ENCODE data around the gene SMAGP.
"Not testable (repeated sequence)": the region's sequence is repeated elsewhere in the genome, so short reads cannot be mapped to it uniquely, and the experiment has no call there.

SMAGP gene

DNA sequence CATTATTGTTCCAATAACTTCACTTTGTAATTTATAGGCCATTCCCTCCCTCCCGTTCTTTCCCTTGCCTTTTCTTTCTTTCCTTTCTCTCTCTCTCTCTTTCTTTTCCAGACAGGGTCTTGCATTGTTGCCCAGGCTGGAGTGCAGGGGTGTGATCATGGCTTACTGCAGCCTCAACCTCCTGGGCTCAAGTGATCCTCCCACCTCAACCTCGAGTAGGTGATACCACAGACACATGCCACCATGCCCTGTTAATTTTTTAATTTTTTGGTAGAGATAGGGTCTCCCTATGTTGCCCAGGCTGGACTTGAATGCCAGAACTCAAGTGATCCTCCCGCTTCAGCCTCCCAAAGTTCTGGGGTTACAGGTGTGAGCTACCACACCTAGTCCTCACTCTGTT lies 45.6 kb downstream of the SMAGP start:
- DNase-seq = no peak

DNA sequence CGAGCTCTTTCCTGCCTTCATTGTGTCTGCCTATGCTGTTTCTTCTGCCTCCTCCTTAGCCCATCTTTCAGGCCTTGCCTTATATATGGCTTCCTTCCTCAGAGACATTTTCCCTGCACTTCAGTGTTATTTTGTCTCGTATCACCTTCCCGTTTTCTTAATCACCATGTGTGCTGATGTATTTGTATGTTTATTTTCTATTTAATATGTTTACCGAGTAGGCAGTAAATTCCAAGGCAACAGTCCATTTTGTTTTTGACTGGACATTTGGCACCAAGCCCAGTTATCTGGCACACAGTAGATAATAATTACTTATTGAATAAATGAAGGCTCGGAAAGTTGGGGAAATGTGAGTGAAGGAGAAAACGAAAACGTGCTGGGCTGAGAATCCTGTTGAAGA lies 47.8 kb downstream of the SMAGP start:
- no peak for DNase-seq

DNA sequence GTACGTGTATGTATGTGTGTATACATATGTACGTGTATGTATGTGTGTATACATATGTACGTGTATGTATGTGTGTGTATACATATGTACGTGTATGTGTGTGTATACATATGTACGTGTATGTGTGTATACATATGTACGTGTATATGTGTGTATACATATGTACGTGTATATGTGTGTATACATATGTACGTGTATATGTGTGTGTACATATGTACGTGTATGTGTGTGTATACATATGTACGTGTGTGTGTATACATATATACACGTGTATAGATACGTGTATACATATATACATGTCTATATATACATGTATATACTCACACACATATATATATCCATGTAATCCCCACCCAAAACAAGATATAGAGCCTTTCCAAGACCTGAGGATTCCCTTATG lies 50.4 kb downstream of the SMAGP start:
- DNase-seq = not testable (repeated sequence)

DNA sequence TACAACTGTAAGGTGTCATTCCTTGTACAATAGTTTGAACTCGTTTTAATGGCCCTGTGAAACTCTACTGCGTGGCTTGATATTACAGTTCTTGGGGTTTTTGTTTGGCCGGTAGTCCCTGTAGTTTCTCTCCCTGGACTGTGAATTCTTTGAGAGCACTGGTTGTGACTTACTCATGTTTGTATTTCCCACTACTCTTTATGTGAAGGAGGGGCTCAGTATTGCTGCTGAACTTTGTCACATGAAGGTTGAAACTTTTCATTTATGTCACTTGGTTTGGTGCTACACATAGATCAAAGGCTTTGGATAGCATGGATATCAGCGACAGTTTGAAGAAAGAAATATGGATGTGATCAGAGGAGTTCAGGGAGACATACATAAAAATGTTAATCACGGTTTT lies 50.9 kb downstream of the SMAGP start:
- no peak for DNase-seq

DNA sequence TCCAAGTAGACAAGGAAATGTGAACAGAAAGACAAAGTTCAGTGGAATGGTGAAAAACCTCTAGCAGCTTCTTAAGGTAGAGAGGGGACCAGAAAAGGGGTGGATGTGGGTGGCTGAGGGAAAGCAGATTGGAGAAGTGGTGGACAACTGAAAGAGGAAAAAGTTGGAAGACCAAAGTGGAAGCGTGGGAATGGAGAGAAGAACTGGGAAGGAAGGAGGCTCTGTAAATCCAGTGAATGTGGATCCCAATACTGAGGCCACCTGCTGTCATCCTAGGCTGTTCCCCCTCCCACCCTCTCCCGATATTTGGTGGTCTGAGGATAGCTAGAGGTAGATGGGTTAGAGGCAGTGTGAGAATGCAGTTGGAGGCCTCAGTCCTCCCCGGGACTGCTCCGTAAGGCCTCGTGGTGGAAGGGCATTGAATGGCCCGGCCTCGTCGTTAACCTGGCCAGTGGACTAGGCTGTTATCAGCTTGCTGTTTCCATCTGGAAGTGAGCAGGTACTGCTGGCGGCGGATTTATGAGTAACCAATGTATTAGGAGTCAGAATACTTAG lies 51.5 kb downstream of the SMAGP start:
- DNase-seq = no peak

DNA sequence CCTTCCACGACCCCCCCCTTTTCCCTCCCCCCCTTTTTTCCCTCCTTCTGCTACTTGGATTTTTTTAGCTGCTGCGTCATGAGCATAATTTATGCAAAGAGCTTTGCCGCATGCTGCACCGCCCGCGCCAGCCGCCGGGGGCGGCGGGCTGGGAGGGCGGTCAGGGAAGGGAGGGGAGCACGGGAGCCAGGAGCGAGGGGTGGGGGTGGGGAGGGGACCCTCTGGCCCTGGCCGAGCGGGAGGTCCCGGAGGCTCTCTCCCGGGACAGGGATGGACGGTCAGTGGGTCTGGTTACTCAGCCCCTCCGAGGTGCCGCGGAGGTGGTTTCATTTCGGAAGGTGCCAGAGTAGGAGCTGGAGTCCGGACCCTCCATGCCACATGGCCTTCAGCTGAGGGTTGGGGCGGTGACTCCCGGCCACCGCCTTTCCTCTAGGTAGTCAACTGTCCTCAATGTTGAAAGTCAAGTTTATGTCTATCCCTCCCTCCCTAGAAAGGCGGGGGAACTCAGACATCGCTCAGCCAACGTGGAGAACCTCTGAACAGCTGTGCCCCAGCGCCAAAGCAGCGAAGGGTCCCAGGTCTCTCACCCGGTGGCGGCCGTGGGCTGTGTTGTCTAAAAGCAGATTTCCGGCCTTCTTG lies 52.1 kb downstream of the SMAGP start, which contains the start of gene POU6F1:
Gene POU6F1 (minus strand): TSS at position 95 of the 639 bp plus-strand sequence. CDS start 11,226 bp downstream, outside the sequence.
- DNase-seq = peak; percentile 75 to 88 (median 84)

DNA sequence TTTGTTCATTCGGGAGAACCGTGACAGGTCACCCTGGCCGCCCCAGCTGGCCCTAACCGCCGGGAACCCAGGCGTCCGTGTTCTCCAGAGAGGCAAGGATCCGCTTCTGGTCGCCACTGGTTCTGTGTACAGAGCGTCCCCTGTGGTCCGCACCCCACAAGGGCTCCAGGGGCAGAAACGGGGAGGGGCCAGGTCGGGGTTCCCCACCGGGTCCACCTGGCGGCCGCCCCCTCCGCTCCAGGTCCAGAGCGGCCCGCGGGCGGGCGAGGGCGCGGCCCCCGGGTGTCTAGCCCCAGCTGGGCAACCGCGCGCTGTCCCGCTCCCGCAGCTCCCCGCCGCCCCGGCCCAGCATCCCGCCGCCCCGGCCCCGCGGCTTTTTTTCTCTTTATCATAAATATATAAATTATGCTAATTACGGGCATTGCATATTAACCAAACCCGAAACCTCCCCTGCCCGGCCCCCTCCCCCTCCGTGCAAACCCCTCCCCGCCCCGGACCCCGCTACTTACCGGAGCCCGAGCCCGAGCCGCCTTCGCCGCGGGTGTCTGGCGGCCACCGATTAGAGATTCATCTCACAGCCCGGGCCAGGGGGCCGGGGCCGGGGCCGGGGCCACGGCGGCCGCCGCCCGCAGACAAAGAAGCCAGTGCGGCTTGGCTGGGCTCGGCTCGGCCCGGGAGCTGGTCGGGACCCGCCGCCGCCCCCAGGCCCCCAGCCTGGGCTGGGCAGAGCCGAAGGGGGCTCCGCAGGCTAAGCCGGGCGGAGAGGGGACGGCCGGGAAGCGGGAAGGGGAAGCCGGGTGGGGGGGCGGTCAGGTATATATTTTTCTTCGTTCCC lies 52.9 kb downstream of the SMAGP start:
- DNase-seq = peak; percentile 8 to 50 (median 28)

DNA sequence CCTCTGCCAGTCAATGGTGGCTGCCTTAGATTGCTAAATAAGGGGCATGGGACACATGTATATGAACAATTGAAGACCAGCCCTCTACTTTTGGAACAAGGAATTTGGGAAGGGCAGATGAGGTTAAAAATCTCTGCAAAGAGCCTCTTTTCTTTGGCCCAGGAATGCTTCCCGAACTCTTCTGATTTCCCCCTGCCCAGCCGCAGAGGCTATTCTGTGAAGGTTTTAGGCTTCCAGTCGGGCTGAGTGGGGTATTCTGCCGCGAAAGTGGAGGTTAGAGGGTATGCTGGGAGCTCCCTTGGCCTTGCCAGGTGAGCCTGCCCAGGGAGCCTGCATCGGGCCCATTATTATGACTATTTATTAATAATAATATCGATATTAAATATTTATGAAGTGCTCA lies 53.6 kb downstream of the SMAGP start:
- DNase-seq = no peak

DNA sequence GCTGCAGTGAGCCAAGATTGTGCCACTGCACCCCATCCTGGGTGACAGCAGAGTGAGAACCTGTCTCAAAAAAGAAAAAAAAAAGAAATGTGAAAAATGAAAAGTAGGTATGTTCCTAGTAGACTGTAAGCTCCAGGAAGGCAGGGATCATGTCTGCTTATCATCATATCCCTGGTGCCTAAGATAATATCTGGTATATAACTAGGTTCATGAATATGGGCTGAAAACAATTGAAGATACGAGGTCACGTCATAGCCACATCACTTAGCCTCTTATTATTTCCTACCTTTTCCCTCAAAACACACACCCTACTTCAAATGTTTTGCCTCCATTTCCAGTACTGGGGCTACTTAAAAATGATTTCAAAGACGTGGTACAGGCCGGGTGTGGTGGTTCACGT lies 55.3 kb downstream of the SMAGP start:
- DNase-seq = no peak

DNA sequence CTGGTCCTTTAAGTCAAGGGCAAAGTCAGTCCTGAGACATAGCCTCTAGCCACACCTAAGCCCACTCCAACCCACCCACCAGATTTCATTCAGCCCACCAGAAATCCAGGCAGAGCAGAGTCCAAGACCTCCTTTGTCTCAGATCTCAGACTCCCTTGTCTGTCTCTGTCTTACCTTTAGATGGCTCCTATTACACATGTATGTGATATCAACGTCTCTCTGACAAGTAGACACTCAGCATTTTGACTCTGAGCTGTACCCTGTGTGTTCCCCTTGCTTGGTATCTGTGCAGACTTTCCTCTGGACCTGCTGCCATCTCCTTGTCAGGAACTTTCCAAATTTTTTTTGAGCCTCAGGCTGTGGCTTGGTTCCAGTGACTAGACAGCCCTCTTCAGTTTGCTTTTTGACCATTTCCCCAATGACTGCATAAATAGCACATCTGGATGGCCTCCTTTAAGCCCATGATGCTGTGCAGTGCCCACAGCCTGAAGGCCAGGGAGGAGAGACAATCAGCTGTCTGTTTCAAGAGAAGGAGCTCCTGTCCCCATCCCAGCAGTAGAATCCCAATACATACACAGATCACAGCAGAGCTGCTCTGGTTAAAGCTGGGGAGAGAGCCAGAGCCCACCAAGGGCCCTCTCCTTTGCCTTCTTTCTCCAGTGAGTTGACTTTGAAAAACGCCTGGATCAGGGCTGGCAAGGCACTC lies 59.4 kb downstream of the SMAGP start:
- no peak for DNase-seq

DNA sequence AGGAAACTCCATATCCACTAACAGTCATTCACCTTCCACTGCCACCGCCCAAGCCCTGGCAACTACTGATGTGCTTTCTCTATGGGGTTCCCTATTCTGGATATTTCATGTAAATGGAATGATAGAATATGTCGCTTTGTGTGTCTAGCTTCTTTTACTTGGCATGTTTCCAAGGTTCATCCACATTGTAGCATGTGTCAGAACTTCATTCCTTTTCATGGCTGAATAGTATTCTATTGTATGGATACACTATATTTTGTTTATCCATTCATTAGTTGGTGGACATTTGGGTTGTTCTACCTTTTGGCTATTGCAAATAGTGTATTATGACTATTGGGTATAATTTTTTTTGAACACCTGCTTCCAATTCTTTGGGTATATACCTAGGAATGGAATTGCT lies 61.0 kb downstream of the SMAGP start:
- no peak for DNase-seq

DNA sequence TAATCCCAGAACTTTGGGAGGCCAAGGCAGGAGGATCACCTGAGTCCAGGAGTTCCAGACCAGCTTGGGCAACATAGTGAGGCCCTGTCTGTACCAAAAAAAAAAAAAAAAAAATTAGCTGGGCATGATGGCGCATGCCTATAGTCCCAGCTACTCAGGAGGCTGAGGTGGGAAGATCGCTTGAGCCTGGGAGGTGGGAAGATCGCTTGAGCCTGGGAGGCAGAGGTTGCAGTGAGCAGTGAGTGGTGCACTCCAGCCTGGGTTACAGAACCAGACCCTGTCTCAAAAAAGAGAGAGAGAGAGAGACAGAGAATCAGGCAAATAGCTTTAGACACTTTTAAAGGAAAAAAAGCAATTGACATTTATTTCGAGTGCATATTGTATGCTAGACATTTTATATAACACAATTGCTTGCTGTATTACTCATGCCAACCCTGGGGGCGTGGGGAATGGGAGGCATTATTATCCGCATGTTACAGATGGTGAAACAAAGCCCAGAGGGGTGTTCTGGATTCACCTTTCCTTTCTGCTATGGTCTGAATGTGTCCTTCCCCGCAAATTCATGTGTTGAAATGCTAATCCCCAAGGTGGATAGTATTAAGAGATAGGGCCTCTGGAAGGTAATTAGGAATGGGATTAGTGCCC lies 62.1 kb downstream of the SMAGP start:
- no peak for DNase-seq

DNA sequence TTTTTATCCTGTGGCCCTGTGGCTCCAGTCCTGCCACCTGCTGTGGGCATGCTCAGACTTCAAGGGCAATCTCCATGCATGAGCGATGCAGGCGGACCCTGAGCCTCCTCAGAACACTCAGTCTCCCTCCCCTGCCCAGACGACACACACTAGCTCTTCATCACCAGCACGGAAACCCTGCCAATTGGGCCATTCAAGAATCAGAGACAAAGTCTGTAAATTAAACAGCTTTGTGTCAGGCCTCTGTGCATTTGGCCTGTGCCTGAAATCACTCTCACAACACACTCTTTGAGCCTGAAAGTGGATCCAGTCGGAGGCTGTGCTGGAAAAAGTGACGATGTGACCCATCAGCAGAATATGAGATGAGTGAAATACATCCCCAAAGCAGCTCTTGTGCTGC lies 64.9 kb downstream of the SMAGP start:
- DNase-seq = no peak

DNA sequence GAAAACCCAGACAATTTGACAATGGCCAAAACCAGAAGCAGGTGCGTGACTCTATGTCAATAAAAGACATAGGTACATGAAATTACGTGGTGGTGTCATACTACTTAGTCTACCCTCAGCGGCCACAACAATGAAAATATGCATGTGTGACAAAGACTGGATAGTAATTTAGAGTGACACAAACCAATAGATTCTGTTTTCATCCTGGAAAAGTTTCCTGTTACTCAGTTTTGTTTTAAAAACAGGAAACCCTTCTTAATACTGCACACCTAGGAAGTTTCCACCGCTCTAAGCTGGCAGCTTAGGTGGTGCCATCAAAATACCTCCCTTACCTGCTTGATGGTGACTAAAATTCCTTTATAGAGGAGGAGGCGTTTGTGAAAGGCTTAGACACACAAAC lies 67.5 kb downstream of the SMAGP start:
- DNase-seq = no peak

DNA sequence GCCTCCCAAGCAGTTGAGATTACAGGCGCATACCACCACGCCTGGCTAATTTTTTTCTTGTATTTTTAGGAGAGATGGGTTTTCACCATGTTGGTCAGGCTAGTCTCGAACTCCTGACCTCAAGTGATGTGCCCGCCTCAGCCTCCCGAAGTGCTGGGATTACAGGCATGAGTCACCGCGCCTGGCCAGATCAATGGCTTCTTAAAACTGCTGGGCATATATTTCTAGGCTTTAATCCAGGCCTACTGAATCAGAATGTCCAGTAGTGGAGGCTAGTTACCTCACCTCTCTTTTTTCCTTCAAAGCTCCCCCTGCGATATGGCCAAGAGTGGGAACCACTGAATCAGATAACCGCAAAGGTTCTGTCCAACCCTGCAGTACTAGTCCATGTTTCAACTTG lies 69.4 kb downstream of the SMAGP start:
- DNase-seq = no peak

DNA sequence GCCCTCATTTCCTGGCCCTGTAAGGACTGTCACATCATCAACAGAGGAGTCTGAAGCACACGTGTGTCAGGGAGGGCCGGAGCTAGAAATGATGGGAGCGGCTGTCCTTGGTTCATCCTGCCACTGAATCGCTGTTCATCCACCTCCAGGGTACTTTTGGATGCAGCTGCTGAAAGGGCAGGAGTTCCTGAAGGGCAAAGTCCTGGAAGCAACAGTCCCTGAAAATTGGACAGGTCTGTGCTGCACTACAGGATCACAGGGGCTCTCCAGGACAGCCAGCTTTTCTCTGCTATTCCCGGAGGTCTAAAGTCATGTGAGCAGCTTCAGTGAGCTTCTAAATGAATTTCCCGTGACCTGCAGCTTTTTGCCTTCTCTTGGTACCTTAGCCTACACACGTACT lies 70.1 kb downstream of the SMAGP start:
- no peak for DNase-seq

DNA sequence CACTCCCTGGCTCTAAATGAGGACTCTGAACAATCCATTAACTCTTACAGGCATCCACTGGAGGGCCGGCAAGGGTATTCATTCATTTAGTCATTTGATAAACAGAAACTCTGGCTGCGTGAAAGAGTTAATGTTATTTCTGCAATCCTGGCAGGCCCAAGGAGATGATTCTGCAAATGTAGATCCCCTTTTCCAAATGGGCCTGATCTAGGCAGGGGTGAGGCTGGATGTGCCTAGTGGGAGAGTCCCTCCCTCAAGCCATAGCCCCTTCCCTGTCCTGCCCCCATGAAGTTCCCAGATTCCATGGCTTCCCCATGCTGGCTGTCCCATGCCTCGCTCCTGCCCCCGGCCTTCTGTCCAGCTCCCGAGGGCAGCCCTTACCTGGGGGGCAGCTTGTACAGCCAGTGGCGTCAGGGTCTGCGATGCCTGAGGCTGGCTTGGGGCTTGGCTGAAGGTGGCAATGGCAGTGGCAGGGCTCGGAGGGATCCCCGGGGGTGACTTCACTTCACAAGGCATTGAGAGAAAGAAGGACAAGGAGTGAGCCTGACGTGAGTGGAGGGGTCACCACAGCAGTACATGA lies 70.8 kb downstream of the SMAGP start:
- DNase-seq = peak; percentile 29 to 64 (median 50)

DNA sequence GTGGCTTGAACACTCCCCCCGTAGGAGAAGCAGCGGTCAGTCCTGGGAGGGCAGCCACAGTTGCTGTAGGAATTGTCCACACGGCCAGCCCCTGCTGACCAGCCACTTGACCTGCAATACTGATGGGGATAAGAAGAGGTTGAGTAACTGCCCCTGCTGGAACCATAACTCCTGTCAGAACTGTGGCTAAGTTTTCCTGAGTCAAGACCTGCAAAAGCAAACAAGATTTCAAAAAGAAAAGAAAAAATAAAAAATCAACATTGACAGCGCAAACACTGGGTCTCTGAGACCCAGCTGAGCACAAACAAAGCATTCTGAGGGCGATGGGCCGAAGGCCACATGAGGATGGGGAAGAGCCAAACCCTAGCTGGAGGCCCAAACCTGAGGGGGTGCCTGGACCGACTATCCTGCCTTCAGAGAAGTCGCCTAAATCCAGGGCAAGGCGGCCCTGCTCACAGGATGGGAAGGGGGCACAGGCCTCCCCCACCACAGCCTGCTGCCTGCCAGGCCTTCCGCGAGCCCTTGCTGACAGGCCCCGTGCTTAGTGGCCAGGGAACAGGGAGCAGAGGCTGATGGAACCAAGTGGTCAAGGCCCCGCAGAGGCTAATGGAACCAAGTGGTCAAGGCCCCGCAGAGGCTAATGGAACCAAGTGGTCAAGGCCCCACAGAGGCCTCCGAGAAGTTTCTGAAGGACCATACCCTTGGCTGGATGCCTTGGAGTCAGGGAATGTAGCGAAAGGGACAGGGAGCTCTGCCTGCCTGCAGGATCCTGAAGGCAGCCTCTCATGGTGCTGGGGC lies 71.4 kb downstream of the SMAGP start:
- DNase-seq = no peak

DNA sequence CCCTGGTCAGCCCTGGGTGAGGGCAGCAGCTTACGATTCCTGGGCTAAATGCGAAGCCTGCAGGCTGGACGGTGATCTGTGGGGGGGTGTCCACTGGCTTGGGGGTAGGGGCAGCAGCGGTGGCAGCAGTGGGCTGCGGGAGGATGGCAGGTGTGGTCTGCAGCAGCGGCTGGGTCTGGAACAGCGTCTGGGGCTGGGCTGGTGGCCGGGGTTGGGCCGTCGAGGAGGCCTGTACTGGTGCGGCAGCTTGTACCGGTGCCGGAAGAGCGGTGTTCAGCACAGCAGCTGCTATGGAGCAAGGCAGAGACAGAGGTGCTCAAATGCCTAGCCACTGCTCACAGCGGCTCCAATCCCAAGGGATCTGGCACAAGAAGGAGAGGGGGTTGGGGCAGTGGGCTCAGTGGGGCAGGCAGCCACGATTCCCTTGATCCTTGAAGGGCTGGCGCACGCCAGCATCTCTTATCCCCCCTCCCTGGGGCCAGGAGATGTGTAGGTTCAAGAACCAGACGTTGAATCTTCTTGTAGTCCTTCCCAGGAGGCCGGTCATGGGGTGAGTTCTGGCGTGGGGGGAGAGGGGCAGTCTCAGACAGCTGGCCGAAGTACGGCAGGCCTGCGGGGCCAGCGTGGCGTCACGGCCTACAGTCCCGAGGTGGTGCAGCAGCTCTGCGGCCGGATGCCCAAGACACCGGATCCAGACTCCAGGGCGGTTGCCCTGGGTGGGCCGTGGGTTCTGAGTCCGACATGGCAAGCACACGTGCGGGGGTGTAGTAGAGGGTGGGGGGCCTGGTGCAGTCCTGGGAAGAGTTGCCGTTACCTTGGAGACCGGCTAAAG lies 72.3 kb downstream of the SMAGP start:
- no peak for DNase-seq

DNA sequence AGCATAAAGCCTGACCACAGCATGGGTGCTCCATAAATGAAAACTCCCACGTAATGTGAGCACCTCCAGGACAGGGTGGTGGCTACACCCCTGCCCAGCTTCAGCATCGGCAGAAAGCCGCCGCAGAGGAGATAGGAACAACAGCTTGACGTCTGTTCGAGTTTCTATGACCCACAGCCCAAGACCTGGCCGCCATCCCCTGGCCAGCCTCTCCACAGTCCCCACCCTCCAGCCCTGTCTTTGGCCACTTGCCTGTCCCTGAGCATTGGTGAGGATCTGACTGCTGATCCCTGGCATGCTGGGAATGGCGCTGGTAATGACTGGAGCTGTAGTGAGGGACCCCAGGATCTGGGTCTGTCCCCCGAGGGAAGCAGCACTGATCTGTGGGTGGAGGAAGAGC lies 73.7 kb downstream of the SMAGP start:
- no peak for DNase-seq

DNA sequence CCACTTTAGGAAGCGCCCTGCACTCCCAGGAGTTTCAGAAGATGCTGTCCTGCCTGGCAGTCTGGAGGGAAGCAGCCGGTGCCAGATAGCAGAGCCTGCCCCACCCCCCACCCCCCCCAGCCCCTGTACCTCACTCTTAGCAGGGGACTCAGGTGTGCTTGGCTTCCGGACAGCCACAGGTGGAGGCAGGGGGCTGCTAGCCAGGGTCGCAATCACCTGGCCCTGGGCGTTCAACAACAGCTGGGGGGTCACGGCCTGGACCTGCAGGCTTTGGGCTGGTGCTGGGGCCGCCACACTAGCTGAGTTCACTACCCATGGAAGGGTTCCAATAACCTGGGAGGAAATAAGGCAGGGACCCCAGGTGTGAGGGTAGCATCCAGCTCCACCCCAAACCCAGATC lies 74.4 kb downstream of the SMAGP start:
- no peak for DNase-seq
